Osteoblast (primary cell): ENCODE results near the gene TNS2. TPM values are rescaled to one million over a fixed set of nuclear protein-coding genes. Genes with fewer than 3 reads are reported as not detected.

Experiments
- DNase-seq: peaks from one replicate; pipeline ENCODE4 v3.0.0; 2011; ENCODE audit warnings: low spot score, mixed read lengths; ENCODE audit not compliant: insufficient read length; ENCODE audit errors: missing footprints
- H2AFZ ChIP-seq: 2 replicates; pipeline ENCODE4 v1.6.0; 2011; ENCODE audit warnings: mild to moderate bottlenecking, low read length
- H3K27ac ChIP-seq: 2 replicates; pipeline ENCODE4 v1.5.1; 2011; ENCODE audit warnings: mild to moderate bottlenecking, low read depth, low read length, moderate library complexity
- H3K27me3 ChIP-seq: 2 replicates; pipeline ENCODE4 v1.6.0; 2012; ENCODE audit warnings: mild to moderate bottlenecking, control low read depth, inconsistent platforms, low read length, moderate library complexity; ENCODE audit not compliant: insufficient read depth
- H3K36me3 ChIP-seq: 2 replicates; pipeline ENCODE4 v1.5.1; 2011; ENCODE audit warnings: mild to moderate bottlenecking, low read length, control low read depth, moderate library complexity; ENCODE audit not compliant: insufficient read depth
- H3K4me1 ChIP-seq: 2 replicates; pipeline ENCODE4 v1.5.1; 2011; ENCODE audit warnings: mild to moderate bottlenecking, low read length, control low read depth, moderate library complexity; ENCODE audit not compliant: insufficient read depth
- H3K4me2 ChIP-seq: 2 replicates; pipeline ENCODE4 v1.6.0; 2011; ENCODE audit warnings: mild to moderate bottlenecking, low read length; ENCODE audit not compliant: insufficient read depth
- H3K4me3 ChIP-seq: fragments of 200-600 bp; sonication (generic); 3 replicates; pipeline ENCODE4 v1.5.1; 2012; ENCODE audit warnings: mild to moderate bottlenecking, low read length, inconsistent platforms; ENCODE audit not compliant: insufficient read depth
- H3K79me2 ChIP-seq: 2 replicates; pipeline ENCODE4 v1.6.0; 2012; ENCODE audit warnings: mild to moderate bottlenecking, low read length, control low read depth, inconsistent platforms; ENCODE audit not compliant: insufficient read depth
- H3K9me3 ChIP-seq: 2 replicates; pipeline ENCODE4 v1.5.1; 2011; ENCODE audit warnings: low read depth, low read length, control low read depth
- H4K20me1 ChIP-seq: 2 replicates; pipeline ENCODE4 v1.6.0; 2012; ENCODE audit warnings: mild to moderate bottlenecking, low read length, control low read depth; ENCODE audit not compliant: insufficient read depth
- CTCF ChIP-seq: IDR thresholded peaks from 2 replicates; pipeline ENCODE4 v1.5.1; 2011; ENCODE audit warnings: mild to moderate bottlenecking, low read depth, low read length, moderate library complexity; ENCODE audit errors: extremely low read depth
- total RNA-seq: library from RNA; depleted of rRNA; stranded (reverse); fragments of >200 nt; gene quantifications from 2 replicates; pipeline ENCODE4 v1.2.3, GENCODE V29; 2012

TNS2 gene
- total RNA-seq, 1 donor: 72.0 TPM

GRCh38 chr12:53061404-53062010 is 11.6 kb downstream of the TNS2 start:
- Histone ChIP-seq H2AFZ (no peak overlapping the region), H3K9me3 (no peaks in the 10 kb centered on the region), H4K20me1 (peaks cover 31% of the 10 kb centered on the region), H3K4me3 (no peak overlapping the region), H3K4me1 (peaks cover 40% of the 10 kb centered on the region), H3K4me2 (no peak overlapping the region), H3K79me2 (peaks cover 4% of the 10 kb centered on the region), H3K36me3 (peaks cover 79% of the 10 kb centered on the region), H3K27ac (peak overlapping the region; percentile 15), H3K27me3 (no peaks in the 10 kb centered on the region)
- DNase-seq: peak; percentile 48
- no peak for TF ChIP-seq CTCF

GRCh38 chr12:53062011-53062961 is 12.4 kb downstream of the TNS2 start:
- Histone ChIP-seq H3K79me2 (peaks cover 4% of the 10 kb centered on the region), H2AFZ (no peak overlapping the region), H3K27me3 (no peaks in the 10 kb centered on the region), H3K4me2 (no peak overlapping the region), H3K4me3 (no peak overlapping the region), H3K27ac (peak overlapping the region; percentile 33), H3K4me1 (peaks cover 43% of the 10 kb centered on the region), H3K9me3 (no peaks in the 10 kb centered on the region), H4K20me1 (peaks cover 27% of the 10 kb centered on the region), H3K36me3 (peaks cover 72% of the 10 kb centered on the region)
- TF ChIP-seq CTCF: no peak
- DNase-seq: peak; percentile 83

GRCh38 chr12:53062977-53063707 is 13.3 kb downstream of the TNS2 start:
- Histone ChIP-seq H3K4me1 (peaks cover 52% of the 10 kb centered on the region), H3K4me2 (peak overlapping the region; percentile 13), H3K79me2 (peaks cover 4% of the 10 kb centered on the region), H3K4me3 (no peak overlapping the region), H4K20me1 (peaks cover 27% of the 10 kb centered on the region), H2AFZ (no peak overlapping the region), H3K9me3 (no peaks in the 10 kb centered on the region), H3K36me3 (peaks cover 73% of the 10 kb centered on the region), H3K27me3 (no peaks in the 10 kb centered on the region), H3K27ac (peak overlapping the region; percentile 83)
- no peak for TF ChIP-seq CTCF
- no peak for DNase-seq
